ENCODE data around the gene EIF3I.

DNA sequence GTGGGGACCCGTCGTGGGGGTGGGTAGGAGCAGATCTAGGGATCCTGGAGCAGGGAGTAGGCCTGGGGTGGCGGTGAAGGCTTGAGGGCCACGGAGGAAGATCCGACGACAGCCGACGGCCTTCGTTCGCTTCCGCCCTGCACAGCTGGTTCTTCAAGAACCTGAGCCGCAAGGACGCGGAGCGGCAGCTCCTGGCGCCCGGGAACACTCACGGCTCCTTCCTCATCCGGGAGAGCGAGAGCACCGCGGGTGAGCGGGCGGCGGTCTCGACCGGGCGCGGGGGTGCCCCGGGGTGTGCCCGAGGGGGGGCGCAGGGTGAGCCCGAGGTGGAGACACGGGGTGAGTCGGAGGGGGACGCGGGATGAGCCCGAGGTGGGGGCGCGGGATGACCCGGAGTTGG, 53.2 kb downstream of the EIF3I start:
- TF ChIP-seq EP300 (IDR thresholded peaks at IDR 0.05), result no peak
- no peak for TF ChIP-seq POLR2A (IDR thresholded peaks at IDR 0.05)
- TF ChIP-seq, protein P1, sequence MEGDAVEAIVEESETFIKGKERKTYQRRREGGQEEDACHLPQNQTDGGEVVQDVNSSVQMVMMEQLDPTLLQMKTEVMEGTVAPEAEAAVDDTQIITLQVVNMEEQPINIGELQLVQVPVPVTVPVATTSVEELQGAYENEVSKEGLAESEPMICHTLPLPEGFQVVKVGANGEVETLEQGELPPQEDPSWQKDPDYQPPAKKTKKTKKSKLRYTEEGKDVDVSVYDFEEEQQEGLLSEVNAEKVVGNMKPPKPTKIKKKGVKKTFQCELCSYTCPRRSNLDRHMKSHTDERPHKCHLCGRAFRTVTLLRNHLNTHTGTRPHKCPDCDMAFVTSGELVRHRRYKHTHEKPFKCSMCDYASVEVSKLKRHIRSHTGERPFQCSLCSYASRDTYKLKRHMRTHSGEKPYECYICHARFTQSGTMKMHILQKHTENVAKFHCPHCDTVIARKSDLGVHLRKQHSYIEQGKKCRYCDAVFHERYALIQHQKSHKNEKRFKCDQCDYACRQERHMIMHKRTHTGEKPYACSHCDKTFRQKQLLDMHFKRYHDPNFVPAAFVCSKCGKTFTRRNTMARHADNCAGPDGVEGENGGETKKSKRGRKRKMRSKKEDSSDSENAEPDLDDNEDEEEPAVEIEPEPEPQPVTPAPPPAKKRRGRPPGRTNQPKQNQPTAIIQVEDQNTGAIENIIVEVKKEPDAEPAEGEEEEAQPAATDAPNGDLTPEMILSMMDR (IDR thresholded peaks at IDR 0.05), result no peak
